Activated B cell treated with CpG ODN at 0.5 μM for 24 hours (primary cell): ENCODE measurements around the gene RNF224. TPM values are rescaled to one million over a fixed set of nuclear protein-coding genes. Genes with fewer than 3 reads are reported as not detected.
A peak's percentile ranks its signal among the peaks of the same experiment; 100 is the strongest.

Experiments used
- ATAC-seq: fragments of 200-7000 bp; cut with Tn5 transposase; one replicate; pipeline ENCODE4 v1.10.0; 2021; ENCODE audit warnings: low read depth, mild to moderate bottlenecking, moderate library complexity
- CTCF ChIA-PET: fragments of 350-600 bp; sonication (Branson Sonifier 250); formaldehyde crosslinking; loops from one replicate; lab custom pipeline; 2021; ENCODE audit warnings: antibody characterized with exemption; lab: Charles Lee
- POLR2A ChIA-PET: fragments of 350-600 bp; sonication (Branson Sonifier 250); formaldehyde crosslinking; loops from one replicate; lab custom pipeline; 2021; ENCODE audit warnings: antibody characterized with exemption; lab: Charles Lee
- DNase-seq: peaks from one replicate; pipeline ENCODE4 v3.0.0; 2022
- H3K27ac Mint-ChIP-seq: one replicate; pipeline ENCODE4 v1.8.0; 2020; ENCODE audit warnings: mixed read lengths
- H3K27me3 Mint-ChIP-seq: one replicate; pipeline ENCODE4 v1.8.0; 2021; ENCODE audit warnings: mixed read lengths
- H3K36me3 Mint-ChIP-seq: one replicate; pipeline ENCODE4 v1.8.0; 2021; ENCODE audit warnings: low read depth, mixed read lengths
- H3K4me1 Mint-ChIP-seq: one replicate; pipeline ENCODE4 v1.8.0; 2021; ENCODE audit warnings: mixed read lengths
- H3K4me3 Mint-ChIP-seq: one replicate; pipeline ENCODE4 v1.8.0; 2020; ENCODE audit warnings: mild to moderate bottlenecking, mixed read lengths
- H3K9me3 Mint-ChIP-seq: one replicate; pipeline ENCODE4 v1.8.0; 2020; ENCODE audit warnings: mixed read lengths
- CTCF ChIP-seq: fragments of 200-600 bp; IDR thresholded peaks from one replicate; pipeline ENCODE4 v1.8.0; 2022; ENCODE audit warnings: antibody characterized with exemption, mild to moderate bottlenecking
- intact Hi-C: fragments of 100-400 bp; cut with micrococcal nuclease; formaldehyde crosslinking; loops from one replicate; pipeline ENCODE4 v1.15.1; 2024
- total RNA-seq: library from RNA; stranded (reverse); gene quantifications from 2 replicates; pipeline ENCODE4 v1.2.3, GENCODE V29; 2022

RNF224 gene
- total RNA-seq, 1 donor from 2014 or later = not detected

GRCh38 chr9:137223078-137223970 lies 4.0 kb upstream of the RNF224 start:
- CTCF ChIA-PET = interaction anchor here (0.6 to 2.2 kb wide), 6 partner anchors 11 to 177 kb away, joined by 3 to 10 read pairs (median 3); partner anchors contain the start of genes MAN1B1 and NPDC1
- intact Hi-C loops = loop anchor here (1.0 to 10.0 kb wide), 10 partner anchors 18 to 433 kb away; partner anchors contain the start of genes ANAPC2, C8G, FBXW5 and NDOR1
- peak; percentile 93 for ATAC-seq
- TF ChIP-seq CTCF = no peak
- Mint-ChIP-seq H3K27ac (peak overlapping the region; percentile 73), H3K4me1 (peaks cover 20% of the 10 kb centered on the region), H3K36me3 (no peaks in the 10 kb centered on the region), H3K27me3 (peaks cover 2% of the 10 kb centered on the region), H3K4me3 (peak overlapping the region; percentile 83), H3K9me3 (no peaks in the 10 kb centered on the region)
- POLR2A ChIA-PET = interaction anchor here (0.6 to 4.1 kb wide), 39 partner anchors 9 to 522 kb away, joined by 3 to 53 read pairs (median 5); partner anchors contain the start of genes ANAPC2, MAN1B1, NDOR1 and NPDC1
- DNase-seq = peak; percentile 97

- peaks cover 2% of the 10 kb centered on the region for H3K27me3 Mint-ChIP-seq
- no peaks in the 10 kb centered on the region for H3K36me3 Mint-ChIP-seq
- peak within 1 kb of the TSS; percentile 73 for H3K27ac Mint-ChIP-seq
- H3K9me3 Mint-ChIP-seq = no peaks in the 10 kb centered on the region
- POLR2A ChIA-PET = interaction anchor here (0.5 to 4.1 kb wide), 4 partner anchors 16 to 62 kb away, joined by 3 to 40 read pairs (median 6); partner anchors contain the start of genes ANAPC2, SSNA1 and TUBB4B
- DNase-seq (no peak), ATAC-seq (no peak)
- peaks cover 20% of the 10 kb centered on the region for H3K4me1 Mint-ChIP-seq
- peak within 1 kb of the TSS; percentile 83 for H3K4me3 Mint-ChIP-seq
- intact Hi-C loops = loop anchor here (10.0 kb wide), 2 partner anchors 280 to 340 kb away; partner anchors contain the start of genes C8G, FBXW5 and TRAF2
- CTCF ChIA-PET = interaction anchor here (4.1 kb wide), 1 partner anchor 178 kb away, joined by 21 read pairs; the partner anchor contains the start of gene NPDC1
- TF ChIP-seq CTCF = no peak
These were observed 2.2 kb upstream of the RNF224 start, which contains the start of gene CYSRT1 for GRCh38 chr9:137224830-137225694. CYSRT1 (plus strand) TSS chr9:137225174; CDS start chr9:137225622, 448 bp downstream.

- no peak overlapping the region for H3K4me3 Mint-ChIP-seq
- CTCF ChIA-PET = interaction anchor here (1.1 to 4.1 kb wide), 7 partner anchors 21 to 191 kb away, joined by 3 to 21 read pairs (median 10); partner anchors contain the start of genes ANAPC2, NDOR1, NPDC1 and SSNA1
- no peak for TF ChIP-seq CTCF
- intact Hi-C loops = loop anchor here (10.0 kb wide), 2 partner anchors 281 to 341 kb away; partner anchors contain the start of genes C8G, FBXW5 and TRAF2
- no peak overlapping the region for H3K27ac Mint-ChIP-seq
- H3K4me1 Mint-ChIP-seq = peaks cover 19% of the 10 kb centered on the region
- no peaks in the 10 kb centered on the region for H3K36me3 Mint-ChIP-seq
- ATAC-seq (no peak), DNase-seq (no peak)
- POLR2A ChIA-PET = interaction anchor here (0.5 to 1.5 kb wide), 6 partner anchors 11 to 103 kb away, joined by 3 to 8 read pairs (median 4); partner anchors contain the start of genes TPRN and TUBB4B
- no peaks in the 10 kb centered on the region for H3K9me3 Mint-ChIP-seq
- H3K27me3 Mint-ChIP-seq = peaks cover 2% of the 10 kb centered on the region
These were observed 1.5 kb upstream of the RNF224 start for GRCh38 chr9:137225699-137226331.

- intact Hi-C loops = loop anchor here (1.0 to 10.0 kb wide), 5 partner anchors 37 to 342 kb away; partner anchors contain the start of genes C8G, FBXW5, NPDC1 and TRAF2
- Mint-ChIP-seq H3K27me3 (peaks cover 2% of the 10 kb centered on the region), H3K4me1 (peaks cover 18% of the 10 kb centered on the region), H3K9me3 (no peaks in the 10 kb centered on the region), H3K27ac (peak overlapping the region; percentile 35), H3K4me3 (no peak overlapping the region), H3K36me3 (no peaks in the 10 kb centered on the region)
- POLR2A ChIA-PET = interaction anchor here (0.8 to 1.9 kb wide), 7 partner anchors 10 to 180 kb away, joined by 3 to 10 read pairs (median 4); partner anchors contain the start of genes ANAPC2, NDOR1, NPDC1 and SSNA1
- ATAC-seq = no peak
- no peak for DNase-seq
- CTCF ChIA-PET = interaction anchor here (1.1 to 4.1 kb wide), 10 partner anchors 22 to 191 kb away, joined by 3 to 21 read pairs (median 8); partner anchors contain the start of genes ANAPC2, DPP7, NDOR1 and NPDC1
- TF ChIP-seq CTCF = no peak
These were observed 806 bp upstream of the RNF224 start for GRCh38 chr9:137226338-137227053.
